ENCODE measurements around the gene ZBP1. TPM values are rescaled to one million over a fixed set of nuclear protein-coding genes. Genes with fewer than 3 reads are reported as not detected.

ZBP1 gene
- total RNA-seq, 3 donors from 2014 or later (not counting 1 experiment from before 2014, with no cell fraction given) = 95.4 to 99.7 (median 97.8) TPM

DNA sequence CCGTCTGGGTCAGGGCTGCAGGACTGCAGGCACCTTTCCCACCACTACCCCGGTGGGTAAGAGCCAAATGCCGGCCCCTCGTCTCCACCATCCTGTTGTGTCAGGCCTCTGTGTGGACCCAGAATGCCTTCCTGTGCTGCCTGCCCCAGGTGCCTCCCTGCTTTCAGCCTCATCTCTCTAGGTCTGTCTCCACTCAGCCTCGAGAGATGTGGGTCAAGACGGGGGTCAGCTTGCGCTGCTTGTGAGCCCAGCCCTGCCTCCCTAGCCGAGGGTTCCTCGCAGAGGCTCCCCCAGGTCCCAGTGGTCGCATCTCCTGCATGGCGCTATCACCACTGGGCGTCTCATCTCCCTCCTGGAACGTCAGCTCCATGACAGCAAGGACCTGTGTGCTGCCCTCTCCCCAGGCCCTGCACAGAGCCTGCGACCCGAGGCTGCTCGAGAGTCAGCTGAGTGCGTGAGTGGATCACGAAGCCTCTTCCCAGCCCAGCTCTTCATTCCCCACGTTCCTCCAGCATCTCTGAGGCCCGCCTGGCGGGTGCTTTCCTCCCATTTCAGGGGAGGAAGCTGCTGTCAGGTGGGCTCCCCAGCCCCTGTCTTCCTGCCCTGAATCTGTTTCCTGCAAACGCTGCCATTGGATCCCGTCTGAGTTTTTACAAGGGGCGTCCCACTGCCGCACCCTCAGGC lies 38.7 kb upstream of the ZBP1 start:
- no peak overlapping the region for H3K27ac ChIP-seq (ENCODE audit: low read length)
- Mint-ChIP-seq H3K27ac (no peak overlapping the region), H3K36me3 (no peaks in the 10 kb centered on the region), H3K27me3 (ENCODE audit: low read depth in 2 of 2) (peaks cover 0 to 8% of the 10 kb centered on the region in 2 donors), H3K4me3 (no peak overlapping the region), H3K4me1 (peaks cover 15% of the 10 kb centered on the region in 2 donors), H3K9me3 (no peaks in the 10 kb centered on the region)
- H3K4me3 ChIP-seq (ENCODE audit: low read length) = no peak overlapping the region
- ATAC-seq = no peak
- peak in 1 of 2 donors; percentile 12 for DNase-seq
- TF ChIP-seq, protein P1, sequence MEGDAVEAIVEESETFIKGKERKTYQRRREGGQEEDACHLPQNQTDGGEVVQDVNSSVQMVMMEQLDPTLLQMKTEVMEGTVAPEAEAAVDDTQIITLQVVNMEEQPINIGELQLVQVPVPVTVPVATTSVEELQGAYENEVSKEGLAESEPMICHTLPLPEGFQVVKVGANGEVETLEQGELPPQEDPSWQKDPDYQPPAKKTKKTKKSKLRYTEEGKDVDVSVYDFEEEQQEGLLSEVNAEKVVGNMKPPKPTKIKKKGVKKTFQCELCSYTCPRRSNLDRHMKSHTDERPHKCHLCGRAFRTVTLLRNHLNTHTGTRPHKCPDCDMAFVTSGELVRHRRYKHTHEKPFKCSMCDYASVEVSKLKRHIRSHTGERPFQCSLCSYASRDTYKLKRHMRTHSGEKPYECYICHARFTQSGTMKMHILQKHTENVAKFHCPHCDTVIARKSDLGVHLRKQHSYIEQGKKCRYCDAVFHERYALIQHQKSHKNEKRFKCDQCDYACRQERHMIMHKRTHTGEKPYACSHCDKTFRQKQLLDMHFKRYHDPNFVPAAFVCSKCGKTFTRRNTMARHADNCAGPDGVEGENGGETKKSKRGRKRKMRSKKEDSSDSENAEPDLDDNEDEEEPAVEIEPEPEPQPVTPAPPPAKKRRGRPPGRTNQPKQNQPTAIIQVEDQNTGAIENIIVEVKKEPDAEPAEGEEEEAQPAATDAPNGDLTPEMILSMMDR (IDR thresholded peaks at IDR 0.05) = no peak
- no peaks in the 10 kb centered on the region for H3K27me3 ChIP-seq (ENCODE audit: control insufficient read depth, insufficient read depth, low read length)
- WGBS (ENCODE audit: insufficient coverage) = 83% methylated on average over 25 of the region's 25 CpGs
- peaks cover 24% of the 10 kb centered on the region for H3K4me1 ChIP-seq (ENCODE audit: control insufficient read depth, insufficient read depth, low read length)
- intact Hi-C loops (cut with micrococcal nuclease) = loop anchor here (10.0 kb wide), 1 partner anchor 516 kb away; no protein-coding TSS in a partner anchor
- no peaks in the 10 kb centered on the region for H3K36me3 ChIP-seq (ENCODE audit: control insufficient read depth, insufficient read depth, low read length)
- no peaks in the 10 kb centered on the region for H3K9me3 ChIP-seq (ENCODE audit: control insufficient read depth, insufficient read depth, low read length)

DNA sequence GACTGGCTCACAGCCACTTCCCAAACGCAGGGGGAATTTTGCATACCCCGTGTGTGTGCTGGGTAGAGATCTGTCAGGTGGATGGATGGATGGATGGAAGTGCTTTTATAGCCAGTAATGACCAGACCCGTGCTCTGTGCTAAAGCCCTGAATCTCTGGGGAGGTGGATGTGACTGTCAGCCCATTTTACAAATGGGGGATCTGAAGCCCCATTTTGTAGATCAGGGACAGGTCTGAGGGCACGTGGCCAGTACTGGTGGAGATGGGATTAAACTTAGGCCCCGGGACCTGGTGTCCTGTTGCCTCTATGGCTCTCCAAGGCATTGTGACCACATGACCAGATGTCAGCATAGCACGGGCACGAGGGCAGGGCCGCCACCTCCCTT lies 38.2 kb upstream of the ZBP1 start:
- Histone ChIP-seq H3K27me3 (ENCODE audit: control insufficient read depth, insufficient read depth, low read length) (no peaks in the 10 kb centered on the region), H3K4me3 (ENCODE audit: low read length) (no peak overlapping the region), H3K9me3 (ENCODE audit: control insufficient read depth, insufficient read depth, low read length) (no peaks in the 10 kb centered on the region), H3K36me3 (ENCODE audit: control insufficient read depth, insufficient read depth, low read length) (no peaks in the 10 kb centered on the region), H3K27ac (ENCODE audit: low read length) (no peak overlapping the region), H3K4me1 (ENCODE audit: control insufficient read depth, insufficient read depth, low read length) (peaks cover 25% of the 10 kb centered on the region)
- 88% methylated on average over 8 of the region's 8 CpGs for WGBS (ENCODE audit: insufficient coverage)
- TF ChIP-seq, protein P1 (IDR thresholded peaks at IDR 0.05) = no peak
- ATAC-seq (no peak), DNase-seq (peak in 1 of 2 donors; percentile 7)
- no peaks in the 10 kb centered on the region for H3K9me3 Mint-ChIP-seq
- intact Hi-C loops (cut with micrococcal nuclease) = loop anchor here (10.0 kb wide), 1 partner anchor 516 kb away; no protein-coding TSS in a partner anchor
- no peaks in the 10 kb centered on the region for H3K36me3 Mint-ChIP-seq
- H3K4me1 Mint-ChIP-seq = peaks cover 15% of the 10 kb centered on the region in 2 donors
- peaks cover 0 to 8% of the 10 kb centered on the region in 2 donors for H3K27me3 Mint-ChIP-seq (ENCODE audit: low read depth in 2 of 2)
- peak overlapping the region in 1 of 2 donors; percentile 66 for H3K27ac Mint-ChIP-seq
- no peak overlapping the region for H3K4me3 Mint-ChIP-seq

DNA sequence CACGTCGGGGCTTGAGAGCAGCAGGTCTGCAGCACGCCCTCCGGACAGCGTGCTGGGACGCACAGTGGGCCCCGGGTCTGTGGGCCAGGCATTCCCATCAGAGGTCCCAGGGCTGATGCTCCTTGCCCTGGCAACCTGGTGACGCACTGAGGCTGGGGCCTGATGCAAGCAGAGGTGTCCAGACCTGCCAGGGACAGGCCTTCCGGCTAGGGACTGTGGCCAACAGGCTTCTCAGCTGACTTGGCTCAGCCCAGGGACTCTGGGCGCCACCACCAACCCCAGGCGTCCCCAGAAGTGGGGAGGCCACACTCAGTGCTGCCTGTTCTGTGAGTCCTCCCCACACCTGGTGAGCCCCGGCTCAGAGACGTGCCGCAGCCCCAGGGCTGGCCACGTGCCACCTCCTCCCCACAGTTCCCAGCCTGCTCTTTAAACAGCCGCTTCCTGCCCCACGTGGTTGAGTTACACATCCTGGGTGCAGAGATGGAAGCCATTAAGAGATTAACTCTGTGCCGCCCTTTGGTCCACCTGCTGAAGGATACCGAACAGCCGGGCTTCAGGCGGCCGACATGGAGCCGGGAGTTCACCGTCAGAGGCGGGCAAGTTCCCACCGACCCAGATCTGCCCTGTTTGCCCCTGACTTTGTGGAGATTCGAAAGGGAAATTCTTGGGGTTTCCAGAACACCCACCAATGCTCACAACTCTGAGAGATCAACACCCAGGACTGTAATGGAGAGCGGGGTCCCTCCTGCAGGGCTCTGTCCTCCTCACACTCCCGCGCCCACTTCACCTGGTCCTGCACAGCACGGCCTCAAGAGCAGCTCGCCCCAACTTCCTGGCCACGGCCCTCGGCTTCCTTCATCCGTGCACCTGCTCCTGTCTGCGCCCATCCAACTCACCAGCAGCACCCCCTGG lies 37.6 kb upstream of the ZBP1 start:
- intact Hi-C loops (cut with micrococcal nuclease) = loop anchor here (10.0 kb wide), 1 partner anchor 517 kb away; no protein-coding TSS in a partner anchor
- Histone ChIP-seq H3K4me1 (ENCODE audit: control insufficient read depth, insufficient read depth, low read length) (peaks cover 25% of the 10 kb centered on the region), H3K27ac (ENCODE audit: low read length) (no peak overlapping the region), H3K27me3 (ENCODE audit: control insufficient read depth, insufficient read depth, low read length) (no peaks in the 10 kb centered on the region), H3K36me3 (ENCODE audit: control insufficient read depth, insufficient read depth, low read length) (no peaks in the 10 kb centered on the region), H3K9me3 (ENCODE audit: control insufficient read depth, insufficient read depth, low read length) (no peaks in the 10 kb centered on the region), H3K4me3 (ENCODE audit: low read length) (no peak overlapping the region)
- Mint-ChIP-seq H3K27ac (peak overlapping the region in 1 of 2 donors; percentile 66), H3K9me3 (no peaks in the 10 kb centered on the region), H3K36me3 (no peaks in the 10 kb centered on the region), H3K4me1 (peaks cover 15% of the 10 kb centered on the region in 2 donors), H3K4me3 (no peak overlapping the region), H3K27me3 (ENCODE audit: low read depth in 2 of 2) (peaks cover 0 to 8% of the 10 kb centered on the region in 2 donors)
- 69% methylated on average over 35 of the region's 36 CpGs for WGBS (ENCODE audit: insufficient coverage)
- peak in 2 of 3 donors; percentile 52 to 72 for ATAC-seq
- TF ChIP-seq, protein P1 (IDR thresholded peaks at IDR 0.05) = no peak
- DNase-seq = peak; percentile 15 to 78
